Dermis microvascular lymphatic vessel endothelial cell (primary cell): ENCODE data around the gene CRIP1. TPM values are rescaled to one million over a fixed set of nuclear protein-coding genes. Genes with fewer than 3 reads are reported as not detected.

ENCODE experiments used
- DNase-seq, 2 donors: peaks; one replicate each; pipeline versions ENCODE4 v3.0.0 to v3.0.0-alpha.2; 2010; ENCODE audit warnings: low read depth in 2 of 2
- total RNA-seq: library from RNA; depleted of rRNA; stranded (reverse); fragments of >200 nt; gene quantifications from 2 replicates; pipeline ENCODE4 v1.2.1, GENCODE V29; 2014

CRIP1 gene
- total RNA-seq, 1 donor from 2014 or later: 0.90 TPM

- DNase-seq: no peak
These were observed 35.6 kb upstream of the CRIP1 start for GRCh38 chr14:105450864-105451720.

GRCh38 chr14:105452963-105453362 is 33.7 kb upstream of the CRIP1 start:
- no peak for DNase-seq

GRCh38 chr14:105453847-105454246 is 32.8 kb upstream of the CRIP1 start:
- no peak for DNase-seq

- no peak for DNase-seq
These were observed 31.5 kb upstream of the CRIP1 start for GRCh38 chr14:105455086-105455640.

GRCh38 chr14:105455766-105456660 is 30.7 kb upstream of the CRIP1 start:
- DNase-seq: no peak

- DNase-seq: no peak
These were observed 29.7 kb upstream of the CRIP1 start for GRCh38 chr14:105456736-105457617.

- no peak for DNase-seq
These were observed 28.7 kb upstream of the CRIP1 start for GRCh38 chr14:105458010-105458409.

GRCh38 chr14:105458571-105458970 is 28.1 kb upstream of the CRIP1 start:
- no peak for DNase-seq

- no peak for DNase-seq
These were observed 26.6 kb upstream of the CRIP1 start for GRCh38 chr14:105460116-105460515.

GRCh38 chr14:105460616-105461015 is 26.1 kb upstream of the CRIP1 start:
- no peak for DNase-seq

GRCh38 chr14:105461903-105462302 is 24.8 kb upstream of the CRIP1 start:
- DNase-seq: no peak

GRCh38 chr14:105464501-105464900 is 22.2 kb upstream of the CRIP1 start:
- DNase-seq: no peak

- DNase-seq: no peak
These were observed 21.3 kb upstream of the CRIP1 start for GRCh38 chr14:105465209-105466031.

GRCh38 chr14:105466531-105467248 is 20.0 kb upstream of the CRIP1 start:
- DNase-seq: no peak

- DNase-seq: no peak
These were observed 19.3 kb upstream of the CRIP1 start for GRCh38 chr14:105467249-105467941.

- no peak for DNase-seq
These were observed 18.7 kb upstream of the CRIP1 start for GRCh38 chr14:105467942-105468471.

- no peak for DNase-seq
These were observed 18.0 kb upstream of the CRIP1 start for GRCh38 chr14:105468621-105469241.
